Mesendoderm (in vitro differentiated cells): ENCODE results near the gene FEZF1.

Source experiments
- DNase-seq: peaks from one replicate; pipeline ENCODE4 v3.0.0; 2013
- H2AK5ac ChIP-seq: 2 replicates; pipeline ENCODE4 v1.6.1; 2013; ENCODE audit warnings: low read length, inconsistent platforms
- H2BK120ac ChIP-seq: 2 replicates; pipeline ENCODE4 v1.6.1; 2013; ENCODE audit warnings: low read depth, mild to moderate bottlenecking, low read length, moderate library complexity, mixed read lengths
- H2BK15ac ChIP-seq: replicated peaks from 2 replicates; pipeline ENCODE4 v1.6.1; 2013; ENCODE audit warnings: low read depth, mild to moderate bottlenecking, moderate library complexity
- H2BK5ac ChIP-seq: 2 replicates; pipeline ENCODE4 v1.6.1; 2013; ENCODE audit warnings: low read length, inconsistent platforms
- H3K18ac ChIP-seq: 2 replicates; pipeline ENCODE4 v1.6.1; 2013; ENCODE audit warnings: mild to moderate bottlenecking, low read length, mixed read lengths
- H3K23ac ChIP-seq: one replicate; pipeline ENCODE4 v1.6.1; 2013; ENCODE audit warnings: low read length
- H3K27ac ChIP-seq: 2 replicates; pipeline ENCODE4 v1.5.1; 2013; ENCODE audit warnings: low read depth, mild to moderate bottlenecking, inconsistent platforms, low read length, moderate library complexity
- H3K27me3 ChIP-seq: 2 replicates; pipeline ENCODE4 v1.6.1; 2013; ENCODE audit warnings: low read length, control low read depth, mild to moderate bottlenecking, inconsistent platforms; ENCODE audit not compliant: insufficient read depth, poor library complexity
- H3K36me3 ChIP-seq: 2 replicates; pipeline ENCODE4 v1.6.1; 2013; ENCODE audit warnings: low read length, inconsistent platforms; ENCODE audit not compliant: control insufficient read depth, insufficient read depth
- H3K4ac ChIP-seq: one replicate; pipeline ENCODE4 v1.6.1; 2013; ENCODE audit warnings: low read depth, mild to moderate bottlenecking, low read length, moderate library complexity
- H3K4me1 ChIP-seq: 2 replicates; pipeline ENCODE4 v1.6.1; 2013; ENCODE audit warnings: low read depth, low read length, inconsistent platforms; ENCODE audit not compliant: control insufficient read depth
- H3K4me2 ChIP-seq: 2 replicates; pipeline ENCODE4 v1.6.1; 2013; ENCODE audit warnings: low read length
- H3K4me3 ChIP-seq: 2 replicates; pipeline ENCODE4 v1.5.1; 2013; ENCODE audit warnings: mild to moderate bottlenecking, low read length
- H3K56ac ChIP-seq: one replicate; pipeline ENCODE4 v1.6.1; 2013; ENCODE audit warnings: low read length
- H3K79me1 ChIP-seq: 2 replicates; pipeline ENCODE4 v1.6.1; 2013; ENCODE audit warnings: low read length, inconsistent platforms
- H3K79me2 ChIP-seq: 2 replicates; pipeline ENCODE4 v1.6.1; 2013; ENCODE audit warnings: mild to moderate bottlenecking, low read length; ENCODE audit not compliant: control insufficient read depth, insufficient read depth
- H3K9ac ChIP-seq: 2 replicates; pipeline ENCODE4 v1.6.1; 2013; ENCODE audit warnings: low read length, inconsistent platforms
- H4K5ac ChIP-seq: one replicate; pipeline ENCODE4 v1.6.1; 2013; ENCODE audit warnings: low read length
- H4K8ac ChIP-seq: one replicate; pipeline ENCODE4 v1.6.1; 2013; ENCODE audit warnings: low read depth, mild to moderate bottlenecking, control low read depth, low read length, moderate library complexity
- WGBS: extraction: QIAGEN DNeasy Blood & Tissue Kit; methylation state at CpG from one replicate; pipeline ENCODE4 v1.1.7; 2013; ENCODE audit warnings: low lambda C conversion rate, missing lambda C conversion rate; ENCODE audit not compliant: insufficient coverage; ENCODE audit errors: extremely low coverage; 5-methylcytosine and 5-hydroxymethylcytosine counted together

The FEZF1 gene

GRCh38 chr7:122316467-122317388 lies 12.2 kb upstream of the FEZF1 start:
- Histone ChIP-seq H2AK5ac (no peak overlapping the region), H3K9ac (peak overlapping the region; percentile 12), H3K23ac (no peak overlapping the region), H4K5ac (no peak overlapping the region), H3K56ac (peak overlapping the region; percentile 49), H4K8ac (no peak overlapping the region), H2BK15ac (no peak overlapping the region), H3K18ac (no peak overlapping the region), H3K4me2 (peak overlapping the region; percentile 20), H3K4me1 (peaks cover 3% of the 10 kb centered on the region), H3K79me2 (no peaks in the 10 kb centered on the region), H2BK120ac (no peak overlapping the region), H3K4ac (no peak overlapping the region), H3K27ac (no peak overlapping the region), H3K79me1 (no peaks in the 10 kb centered on the region), H3K4me3 (no peak overlapping the region), H2BK5ac (no peak overlapping the region), H3K27me3 (peaks cover 42% of the 10 kb centered on the region), H3K36me3 (no peaks in the 10 kb centered on the region)
- DNase-seq, result no peak
- no CpG with 5 or more reads among the region's 71 CpGs for WGBS

- H3K27me3 ChIP-seq, result peaks cover 44% of the 10 kb centered on the region
- peaks cover 3% of the 10 kb centered on the region for H3K4me1 ChIP-seq
- no peak overlapping the region for H3K4ac ChIP-seq
- no peak overlapping the region for H3K9ac ChIP-seq
- H3K18ac ChIP-seq, result no peak overlapping the region
- H2AK5ac ChIP-seq, result no peak overlapping the region
- no peak overlapping the region for H2BK15ac ChIP-seq
- peak; percentile 59 for DNase-seq
- H3K56ac ChIP-seq, result no peak overlapping the region
- H3K79me2 ChIP-seq, result no peaks in the 10 kb centered on the region
- no peak overlapping the region for H2BK5ac ChIP-seq
- H3K27ac ChIP-seq, result no peak overlapping the region
- H3K4me2 ChIP-seq, result peak overlapping the region; percentile 20
- no peaks in the 10 kb centered on the region for H3K79me1 ChIP-seq
- H3K36me3 ChIP-seq, result no peaks in the 10 kb centered on the region
- no peak overlapping the region for H4K5ac ChIP-seq
- H3K4me3 ChIP-seq, result no peak overlapping the region
- no peak overlapping the region for H3K23ac ChIP-seq
- WGBS, result no CpG with 5 or more reads among the region's 25 CpGs
- no peak overlapping the region for H4K8ac ChIP-seq
- no peak overlapping the region for H2BK120ac ChIP-seq
These were observed 11.2 kb upstream of the FEZF1 start for GRCh38 chr7:122315507-122316466.

- H3K36me3 ChIP-seq, result no peaks in the 10 kb centered on the region
- no peak overlapping the region for H3K4ac ChIP-seq
- H3K4me1 ChIP-seq, result peaks cover 8% of the 10 kb centered on the region
- H3K23ac ChIP-seq, result no peak overlapping the region
- no peaks in the 10 kb centered on the region for H3K79me2 ChIP-seq
- H3K9ac ChIP-seq, result no peak overlapping the region
- no CpG with 5 or more reads among the region's 4 CpGs for WGBS
- H3K4me3 ChIP-seq, result no peak overlapping the region
- no peak overlapping the region for H2BK15ac ChIP-seq
- H3K4me2 ChIP-seq, result no peak overlapping the region
- H4K8ac ChIP-seq, result no peak overlapping the region
- no peak overlapping the region for H3K56ac ChIP-seq
- no peak overlapping the region for H3K18ac ChIP-seq
- no peak overlapping the region for H2BK5ac ChIP-seq
- H3K27ac ChIP-seq, result no peak overlapping the region
- H3K79me1 ChIP-seq, result no peaks in the 10 kb centered on the region
- DNase-seq, result no peak
- no peak overlapping the region for H2BK120ac ChIP-seq
- H3K27me3 ChIP-seq, result peaks cover 44% of the 10 kb centered on the region
- no peak overlapping the region for H2AK5ac ChIP-seq
- no peak overlapping the region for H4K5ac ChIP-seq
These were observed 9.7 kb upstream of the FEZF1 start for GRCh38 chr7:122314284-122314683.

GRCh38 chr7:122312789-122313188 lies 8.2 kb upstream of the FEZF1 start:
- no peak overlapping the region for H4K8ac ChIP-seq
- H3K4ac ChIP-seq, result no peak overlapping the region
- peaks cover 42% of the 10 kb centered on the region for H3K27me3 ChIP-seq
- H3K4me2 ChIP-seq, result no peak overlapping the region
- no peaks in the 10 kb centered on the region for H3K79me1 ChIP-seq
- WGBS, result no CpG with 5 or more reads among the region's 3 CpGs
- H3K4me1 ChIP-seq, result peaks cover 10% of the 10 kb centered on the region
- no peak overlapping the region for H3K18ac ChIP-seq
- H3K9ac ChIP-seq, result no peak overlapping the region
- H3K56ac ChIP-seq, result no peak overlapping the region
- H3K27ac ChIP-seq, result no peak overlapping the region
- H4K5ac ChIP-seq, result no peak overlapping the region
- no peak for DNase-seq
- H3K79me2 ChIP-seq, result no peaks in the 10 kb centered on the region
- H2BK5ac ChIP-seq, result no peak overlapping the region
- H3K23ac ChIP-seq, result no peak overlapping the region
- no peaks in the 10 kb centered on the region for H3K36me3 ChIP-seq
- no peak overlapping the region for H3K4me3 ChIP-seq
- H2BK15ac ChIP-seq, result no peak overlapping the region
- H2AK5ac ChIP-seq, result no peak overlapping the region
- no peak overlapping the region for H2BK120ac ChIP-seq

GRCh38 chr7:122311734-122312450 lies 7.3 kb upstream of the FEZF1 start:
- Histone ChIP-seq H2BK5ac (no peak overlapping the region), H3K4me2 (peak overlapping the region; percentile 33), H2AK5ac (no peak overlapping the region), H4K8ac (no peak overlapping the region), H3K23ac (no peak overlapping the region), H3K36me3 (no peaks in the 10 kb centered on the region), H3K27me3 (peaks cover 37% of the 10 kb centered on the region), H3K4me1 (peaks cover 10% of the 10 kb centered on the region), H3K56ac (peak overlapping the region; percentile 51), H3K4me3 (no peak overlapping the region), H3K27ac (no peak overlapping the region), H4K5ac (no peak overlapping the region), H3K4ac (no peak overlapping the region), H3K9ac (no peak overlapping the region), H2BK120ac (no peak overlapping the region), H3K79me2 (no peaks in the 10 kb centered on the region), H2BK15ac (no peak overlapping the region), H3K18ac (no peak overlapping the region), H3K79me1 (no peaks in the 10 kb centered on the region)
- DNase-seq, result peak; percentile 31
- no CpG with 5 or more reads among the region's 34 CpGs for WGBS
